BE2C (cell line): ENCODE results near the gene BMERB1.
A peak's percentile ranks its signal among the peaks of the same experiment; 100 is the strongest.

Experiments
- DNase-seq: peaks from one replicate; pipeline ENCODE4 v3.0.0-alpha.2; 2020
- H3K27me3 ChIP-seq: fragments of 250-450 bp; sonication (Bioruptor Pico); 2 replicates; pipeline ENCODE4 v1.5.1; 2020; ENCODE audit warnings: mild to moderate bottlenecking
- H3K36me3 ChIP-seq: fragments of 250-450 bp; sonication (Bioruptor Pico); 2 replicates; pipeline ENCODE4 v1.5.1; 2020; ENCODE audit warnings: mild to moderate bottlenecking
- H3K4me1 ChIP-seq: fragments of 250-450 bp; sonication (Bioruptor Pico); 2 replicates; pipeline ENCODE4 v1.5.1; 2020
- H3K4me3 ChIP-seq: 2 replicates; pipeline ENCODE4 v1.5.1; 2011; ENCODE audit warnings: low read depth, low read length
- H3K9me3 ChIP-seq: fragments of 250-450 bp; sonication (Bioruptor Pico); 2 replicates; pipeline ENCODE4 v1.5.1; 2020
- TF ChIP-seq, protein P1 (sequence below): IDR thresholded peaks from 2 replicates; pipeline ENCODE4 v1.5.1; 2012; ENCODE audit warnings: mild to moderate bottlenecking, low read depth, low read length

The BMERB1 gene

DNA sequence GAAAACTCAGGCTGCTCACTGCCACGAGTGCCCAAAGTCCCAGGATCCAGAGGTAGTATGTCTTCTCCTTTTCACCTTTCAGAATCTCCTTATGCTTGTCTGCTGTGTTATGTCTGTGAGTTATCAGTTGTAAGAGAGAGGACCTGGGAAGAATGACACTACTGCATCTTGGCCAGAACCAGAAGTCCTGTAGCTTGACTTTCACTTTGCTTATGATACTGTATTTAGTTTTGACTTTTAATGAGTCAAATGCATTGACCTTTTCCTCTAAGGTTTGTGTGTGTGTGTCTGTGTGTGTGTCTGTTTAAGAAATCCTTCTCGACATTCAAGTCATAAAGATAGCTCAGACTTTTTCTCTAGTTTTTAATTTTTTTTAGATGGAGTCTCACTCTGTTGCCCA, 43.4 kb downstream of the BMERB1 start:
- Histone ChIP-seq H3K27me3 (no peaks in the 10 kb centered on the region), H3K4me1 (no peaks in the 10 kb centered on the region), H3K4me3 (no peak overlapping the region), H3K36me3 (no peaks in the 10 kb centered on the region), H3K9me3 (no peaks in the 10 kb centered on the region)
- TF ChIP-seq, protein P1, sequence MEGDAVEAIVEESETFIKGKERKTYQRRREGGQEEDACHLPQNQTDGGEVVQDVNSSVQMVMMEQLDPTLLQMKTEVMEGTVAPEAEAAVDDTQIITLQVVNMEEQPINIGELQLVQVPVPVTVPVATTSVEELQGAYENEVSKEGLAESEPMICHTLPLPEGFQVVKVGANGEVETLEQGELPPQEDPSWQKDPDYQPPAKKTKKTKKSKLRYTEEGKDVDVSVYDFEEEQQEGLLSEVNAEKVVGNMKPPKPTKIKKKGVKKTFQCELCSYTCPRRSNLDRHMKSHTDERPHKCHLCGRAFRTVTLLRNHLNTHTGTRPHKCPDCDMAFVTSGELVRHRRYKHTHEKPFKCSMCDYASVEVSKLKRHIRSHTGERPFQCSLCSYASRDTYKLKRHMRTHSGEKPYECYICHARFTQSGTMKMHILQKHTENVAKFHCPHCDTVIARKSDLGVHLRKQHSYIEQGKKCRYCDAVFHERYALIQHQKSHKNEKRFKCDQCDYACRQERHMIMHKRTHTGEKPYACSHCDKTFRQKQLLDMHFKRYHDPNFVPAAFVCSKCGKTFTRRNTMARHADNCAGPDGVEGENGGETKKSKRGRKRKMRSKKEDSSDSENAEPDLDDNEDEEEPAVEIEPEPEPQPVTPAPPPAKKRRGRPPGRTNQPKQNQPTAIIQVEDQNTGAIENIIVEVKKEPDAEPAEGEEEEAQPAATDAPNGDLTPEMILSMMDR = no peak
- no peak for DNase-seq

DNA sequence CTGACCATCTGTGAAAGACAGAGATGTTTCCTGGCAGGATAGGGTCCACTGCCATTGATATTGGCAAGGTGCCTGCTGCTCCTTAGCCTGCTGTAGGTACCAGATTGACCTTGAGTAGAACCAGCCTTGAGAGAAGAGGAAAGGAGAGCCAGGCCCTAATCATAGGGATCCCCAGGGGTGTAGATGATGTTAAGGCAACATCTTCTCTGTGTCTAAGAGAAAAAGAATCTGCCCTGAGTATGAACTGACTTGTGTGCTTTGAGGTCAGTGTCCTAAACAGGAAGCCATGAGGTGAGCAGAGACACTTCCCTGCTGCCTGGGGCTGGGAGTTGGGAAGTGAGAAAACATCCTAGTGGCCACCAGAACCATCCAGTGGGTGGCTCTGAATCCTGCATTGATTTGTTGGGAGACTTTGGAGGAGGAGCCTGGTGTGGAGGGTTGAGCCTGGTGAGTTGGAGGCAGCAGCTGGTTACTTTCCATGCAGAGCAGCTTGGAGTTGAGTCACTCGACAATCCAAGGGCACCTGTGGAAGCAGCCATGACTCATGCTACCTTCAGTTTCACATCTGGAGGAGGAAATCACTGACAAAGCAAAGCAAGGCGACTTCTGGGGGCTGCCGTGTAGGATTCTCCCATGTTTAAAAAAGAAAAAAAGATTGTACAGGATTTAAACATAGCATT, 47.8 kb downstream of the BMERB1 start:
- no peaks in the 10 kb centered on the region for H3K4me1 ChIP-seq
- no peaks in the 10 kb centered on the region for H3K9me3 ChIP-seq
- TF ChIP-seq, protein P1 = no peak
- H3K36me3 ChIP-seq = no peaks in the 10 kb centered on the region
- no peaks in the 10 kb centered on the region for H3K27me3 ChIP-seq
- no peak overlapping the region for H3K4me3 ChIP-seq
- peak; percentile 48 for DNase-seq

DNA sequence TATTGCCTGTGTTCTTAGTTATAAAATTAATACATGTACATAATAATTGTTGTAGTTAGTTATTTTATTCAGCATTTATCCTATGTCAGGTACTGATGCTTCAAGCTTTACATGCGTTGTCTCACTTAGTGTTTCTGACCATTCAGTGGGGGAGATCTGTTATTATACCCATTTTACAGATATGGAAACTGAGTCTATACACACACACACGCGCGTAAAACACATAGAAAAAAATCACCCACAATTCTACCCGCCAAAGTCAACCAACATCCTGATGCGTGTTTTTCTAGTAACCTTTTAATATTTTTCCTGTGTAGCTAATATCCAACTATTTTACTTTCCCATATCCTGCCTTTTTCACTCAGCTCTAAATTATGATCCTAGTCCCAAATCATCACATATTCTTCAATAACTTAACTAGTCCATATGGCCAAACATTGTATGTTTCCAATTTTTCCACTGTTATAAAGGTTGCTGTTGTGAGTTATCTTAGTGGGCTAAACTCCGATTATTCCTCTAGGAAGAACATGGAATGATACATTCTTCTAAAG, 48.4 kb downstream of the BMERB1 start:
- no peak for DNase-seq
- H3K4me1 ChIP-seq = no peaks in the 10 kb centered on the region
- no peaks in the 10 kb centered on the region for H3K9me3 ChIP-seq
- TF ChIP-seq, protein P1 = no peak
- no peak overlapping the region for H3K4me3 ChIP-seq
- no peaks in the 10 kb centered on the region for H3K36me3 ChIP-seq
- no peaks in the 10 kb centered on the region for H3K27me3 ChIP-seq

DNA sequence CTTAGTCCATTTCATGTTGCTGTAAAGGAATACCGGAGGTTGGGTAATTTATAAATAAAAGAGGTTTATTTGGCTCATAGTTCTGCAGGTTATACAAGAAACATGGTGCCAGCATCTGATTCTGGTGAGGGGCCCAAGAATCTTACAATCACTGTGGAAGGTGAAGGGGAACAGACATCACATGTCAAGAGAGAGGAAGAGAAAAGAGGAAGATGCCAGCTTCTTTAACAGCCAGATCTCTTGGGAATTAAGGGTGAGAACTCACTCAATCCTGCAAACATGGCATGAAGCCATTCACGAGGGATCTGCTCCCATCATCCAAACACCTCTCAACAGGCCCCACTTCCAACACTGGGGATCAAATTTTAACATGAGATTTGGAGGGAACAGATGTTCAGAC, 49.5 kb downstream of the BMERB1 start:
- no peaks in the 10 kb centered on the region for H3K4me1 ChIP-seq
- H3K9me3 ChIP-seq = no peaks in the 10 kb centered on the region
- H3K36me3 ChIP-seq = no peaks in the 10 kb centered on the region
- no peaks in the 10 kb centered on the region for H3K27me3 ChIP-seq
- DNase-seq = no peak
- no peak overlapping the region for H3K4me3 ChIP-seq
- TF ChIP-seq, protein P1 = no peak

DNA sequence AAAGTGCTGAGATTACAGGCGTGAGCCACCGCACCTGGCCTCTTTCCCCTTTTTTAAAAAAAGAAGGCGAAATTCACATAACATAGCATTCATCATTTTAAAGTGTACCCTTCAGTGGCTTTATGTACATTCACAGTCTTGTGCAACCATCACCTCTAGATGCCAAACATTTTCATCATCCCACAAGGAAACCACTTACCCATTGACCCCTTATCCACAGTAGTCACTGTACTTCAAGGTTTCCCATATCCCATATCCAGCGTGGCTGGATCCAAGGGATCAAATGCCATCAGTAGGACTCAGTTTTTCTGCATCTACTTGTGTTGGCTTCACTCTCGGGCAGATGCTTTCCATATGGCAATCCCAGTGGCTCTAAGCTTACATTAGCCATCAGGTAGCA, 50.3 kb downstream of the BMERB1 start:
- Histone ChIP-seq H3K4me3 (no peak overlapping the region), H3K4me1 (no peaks in the 10 kb centered on the region), H3K36me3 (no peaks in the 10 kb centered on the region), H3K9me3 (no peaks in the 10 kb centered on the region), H3K27me3 (no peaks in the 10 kb centered on the region)
- no peak for DNase-seq
- TF ChIP-seq, protein P1 = no peak

DNA sequence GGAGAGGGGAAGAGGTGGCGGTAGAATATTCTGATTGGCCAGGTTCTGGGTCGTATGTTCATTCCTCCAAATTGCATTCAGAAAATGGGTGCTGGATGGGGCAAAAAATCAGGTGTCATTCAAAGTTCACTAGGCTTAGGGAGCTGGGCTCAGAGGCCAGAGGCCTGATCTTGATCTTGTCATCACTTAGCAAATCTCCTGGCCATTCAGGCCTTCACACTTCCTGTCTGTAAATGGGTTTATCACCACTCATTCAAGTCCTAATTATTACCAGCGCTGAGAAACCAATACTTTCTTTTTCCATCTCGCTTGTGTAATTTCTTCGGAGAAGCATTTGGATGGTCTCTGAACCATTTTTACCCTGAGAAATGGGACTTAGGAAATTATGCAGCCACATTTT, 50.8 kb downstream of the BMERB1 start:
- no peak for DNase-seq
- no peaks in the 10 kb centered on the region for H3K4me1 ChIP-seq
- TF ChIP-seq, protein P1 = no peak

More for the DNA sequence above, 50.8 kb downstream of the BMERB1 start:
- Histone ChIP-seq H3K36me3 (no peaks in the 10 kb centered on the region), H3K9me3 (no peaks in the 10 kb centered on the region), H3K27me3 (no peaks in the 10 kb centered on the region), H3K4me3 (no peak overlapping the region)
